Coronary artery (tissue), 2 donors: ENCODE measurements around the gene IFT80.

Source experiments
- DNase-seq: peaks from one replicate; pipeline ENCODE4 v3.0.0-alpha.2; 2017; ENCODE audit warnings: low spot score
- H3K27ac ChIP-seq, 2 donors: fragments of 200-600 bp; sonication (generic); one replicate each; pipeline ENCODE4 v1.5.1; 2016 to 2019
- H3K4me3 ChIP-seq: fragments of 200-600 bp; sonication (generic); 2 replicates; pipeline ENCODE4 v1.5.1; 2016; ENCODE audit warnings: mild to moderate bottlenecking, moderate library complexity
- CTCF ChIP-seq: fragments of 200-600 bp; sonication (generic); IDR thresholded peaks from one replicate; pipeline ENCODE4 v1.5.1; 2019; ENCODE audit warnings: antibody characterized with exemption

Gene IFT80

GRCh38 chr3:160279657-160280056, 119.4 kb downstream of the IFT80 start:
- Histone ChIP-seq H3K27ac (no peak overlapping the region), H3K4me3 (no peak overlapping the region)
- no peak for TF ChIP-seq CTCF
- DNase-seq: no peak

- no peak overlapping the region for H3K27ac ChIP-seq
- TF ChIP-seq CTCF: no peak
These were observed 120.8 kb downstream of the IFT80 start for GRCh38 chr3:160278210-160278609.

GRCh38 chr3:160265088-160265487, 133.9 kb downstream of the IFT80 start:
- TF ChIP-seq CTCF: no peak
- DNase-seq: no peak
- H3K27ac ChIP-seq: no peak overlapping the region
- H3K4me3 ChIP-seq: no peak overlapping the region

More at GRCh38 chr3:160278210-160278609, 120.8 kb downstream of the IFT80 start:
- DNase-seq: no peak
- H3K4me3 ChIP-seq: no peak overlapping the region

GRCh38 chr3:160260587-160261270, 138.3 kb downstream of the IFT80 start:
- no peak for DNase-seq

GRCh38 chr3:160259589-160259988, 139.4 kb downstream of the IFT80 start:
- no peak overlapping the region for H3K4me3 ChIP-seq
- no peak overlapping the region for H3K27ac ChIP-seq
- TF ChIP-seq CTCF: no peak
- no peak for DNase-seq

More at GRCh38 chr3:160260587-160261270, 138.3 kb downstream of the IFT80 start:
- peak overlapping the region; percentile 19 for H3K4me3 ChIP-seq
- peak overlapping the region; percentile 28 to 34 for H3K27ac ChIP-seq
- TF ChIP-seq CTCF: no peak

GRCh38 chr3:160257606-160258005, 141.4 kb downstream of the IFT80 start:
- no peak for DNase-seq
- Histone ChIP-seq H3K27ac (no peak overlapping the region), H3K4me3 (no peak overlapping the region)
- no peak for TF ChIP-seq CTCF

GRCh38 chr3:160253298-160253697, 145.7 kb downstream of the IFT80 start:
- no peak overlapping the region for H3K27ac ChIP-seq
- H3K4me3 ChIP-seq: no peak overlapping the region
- TF ChIP-seq CTCF: no peak
- DNase-seq: no peak
